ENCODE measurements around the gene TMEM150A. TPM values are rescaled to one million over a fixed set of nuclear protein-coding genes. Genes with fewer than 3 reads are reported as not detected.

The TMEM150A gene
- total and polyA plus RNA-seq, 12 donors, result 7.6 to 21.1 (median 10.1) TPM

DNA sequence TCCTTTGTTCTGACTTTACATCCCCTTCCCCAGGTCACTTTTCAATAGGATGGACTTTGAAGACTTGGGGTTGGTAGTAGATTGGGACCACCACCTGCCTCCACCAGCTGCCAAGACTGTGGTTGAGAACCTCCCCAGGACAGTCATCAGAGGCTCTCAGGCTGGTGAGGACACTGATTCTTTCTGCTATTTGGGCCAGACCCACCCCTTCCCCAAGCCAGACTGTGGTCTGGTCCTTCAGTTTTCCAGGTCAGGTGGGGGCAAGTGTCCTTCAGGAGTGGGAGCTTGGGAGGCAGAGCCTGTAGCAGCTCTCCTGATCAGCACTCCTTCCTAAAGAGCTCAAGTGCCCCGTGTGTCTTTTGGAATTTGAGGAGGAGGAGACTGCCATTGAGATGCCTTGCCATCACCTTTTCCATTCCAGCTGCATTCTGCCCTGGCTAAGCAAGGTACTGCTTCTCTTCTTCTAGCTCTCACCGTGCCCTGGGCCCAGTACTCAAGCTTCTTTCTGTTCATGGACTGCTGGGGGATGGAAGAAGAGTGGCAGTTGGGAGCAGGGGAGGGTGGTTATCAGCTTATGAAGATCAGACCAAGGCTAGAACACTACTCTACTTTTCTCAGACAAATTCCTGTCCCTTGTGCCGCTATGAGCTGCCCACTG, 5.9 kb downstream of the TMEM150A start:
- H3K4me1 ChIP-seq, result peaks cover 2 to 52% (median 37%) of the 10 kb centered on the region in 9 donors
- intact Hi-C loops (cut with DNase I), result loop anchor here in 2 of 10 donors (5.0 kb wide), 1 partner anchor 34 kb away; the partner anchor contains the start of gene GGCX (in 2 of the 2)
- TF ChIP-seq, protein P1, sequence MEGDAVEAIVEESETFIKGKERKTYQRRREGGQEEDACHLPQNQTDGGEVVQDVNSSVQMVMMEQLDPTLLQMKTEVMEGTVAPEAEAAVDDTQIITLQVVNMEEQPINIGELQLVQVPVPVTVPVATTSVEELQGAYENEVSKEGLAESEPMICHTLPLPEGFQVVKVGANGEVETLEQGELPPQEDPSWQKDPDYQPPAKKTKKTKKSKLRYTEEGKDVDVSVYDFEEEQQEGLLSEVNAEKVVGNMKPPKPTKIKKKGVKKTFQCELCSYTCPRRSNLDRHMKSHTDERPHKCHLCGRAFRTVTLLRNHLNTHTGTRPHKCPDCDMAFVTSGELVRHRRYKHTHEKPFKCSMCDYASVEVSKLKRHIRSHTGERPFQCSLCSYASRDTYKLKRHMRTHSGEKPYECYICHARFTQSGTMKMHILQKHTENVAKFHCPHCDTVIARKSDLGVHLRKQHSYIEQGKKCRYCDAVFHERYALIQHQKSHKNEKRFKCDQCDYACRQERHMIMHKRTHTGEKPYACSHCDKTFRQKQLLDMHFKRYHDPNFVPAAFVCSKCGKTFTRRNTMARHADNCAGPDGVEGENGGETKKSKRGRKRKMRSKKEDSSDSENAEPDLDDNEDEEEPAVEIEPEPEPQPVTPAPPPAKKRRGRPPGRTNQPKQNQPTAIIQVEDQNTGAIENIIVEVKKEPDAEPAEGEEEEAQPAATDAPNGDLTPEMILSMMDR (IDR thresholded peaks at IDR 0.05), result no peak
- no peak for ATAC-seq
- peak overlapping the region in 7 of 10 donors; percentile 84 to 95 (median 92) for H3K27ac ChIP-seq
- peaks cover 0 to 61% (median 11%) of the 10 kb centered on the region in 9 donors for H3K36me3 ChIP-seq
- peak overlapping the region; percentile 39 to 91 (median 74) for H3K4me3 ChIP-seq
- 47 to 48% methylated on average over 3 of the region's 3 CpGs for WGBS, 2 donors
- H3K27me3 ChIP-seq, result no peaks in the 10 kb centered on the region
- no peaks in the 10 kb centered on the region for H3K9me3 ChIP-seq
- no peak for DNase-seq

DNA sequence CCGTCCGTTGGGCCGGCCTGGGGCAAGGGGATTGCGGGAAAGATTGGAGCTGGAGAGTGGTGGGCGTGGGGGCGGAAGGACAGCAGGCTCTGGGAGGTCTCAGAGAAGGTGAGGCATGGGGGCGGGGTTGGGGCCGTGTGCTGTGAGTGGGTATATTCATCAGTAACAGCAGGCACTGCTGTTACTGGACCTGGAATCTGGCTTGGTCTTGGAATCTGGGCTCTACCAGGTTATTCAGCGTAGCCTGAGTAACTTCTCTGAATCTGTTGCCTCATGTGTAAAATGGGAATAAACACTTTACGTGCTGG, 6.5 kb downstream of the TMEM150A start:
- DNase-seq, result no peak
- WGBS, 2 donors, result 2 to 3% methylated on average over 10 of the region's 10 CpGs
- peaks cover 2 to 52% (median 38%) of the 10 kb centered on the region in 9 donors for H3K4me1 ChIP-seq

DNA sequence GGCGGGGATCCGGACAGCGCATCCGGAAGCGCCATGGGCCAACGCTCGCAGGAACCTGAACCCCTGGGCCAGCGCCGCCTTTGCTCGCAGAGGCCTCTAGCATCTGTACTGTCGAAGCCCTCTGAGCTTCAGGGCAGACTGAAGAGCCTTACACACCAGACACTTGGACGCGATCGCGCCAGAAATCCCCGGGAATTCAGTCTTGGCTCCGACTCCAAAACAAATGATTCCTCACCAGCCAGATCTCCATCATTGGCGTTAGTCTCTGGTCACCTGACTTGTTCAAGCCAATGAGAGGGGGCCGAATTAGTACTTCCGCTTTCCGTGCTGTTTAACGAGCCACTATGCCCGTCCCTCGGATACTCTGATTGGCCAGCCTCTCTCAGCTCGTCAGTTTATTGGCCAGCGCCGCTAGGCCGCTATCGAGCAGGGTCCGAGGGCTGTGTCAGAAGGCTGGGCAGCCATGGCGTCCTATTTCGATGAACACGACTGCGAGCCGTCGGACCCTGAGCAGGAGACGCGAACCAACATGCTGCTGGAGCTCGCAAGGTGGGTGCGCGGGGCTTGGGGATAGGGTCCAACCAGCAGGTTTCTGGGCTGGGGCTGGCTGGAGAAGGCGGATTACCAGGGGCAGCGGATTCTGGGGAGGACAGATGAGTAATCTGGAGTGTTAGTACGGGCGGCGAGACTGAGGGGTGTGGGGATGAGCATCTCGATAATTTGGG, 7.0 kb downstream of the TMEM150A start, which contains the start of gene RNF181:
Gene RNF181 (plus strand): TSS at position 445 of the 725 bp plus-strand sequence. CDS start 19 bp downstream, at position 464.
- Histone ChIP-seq H3K27ac (peak within 1 kb of the TSS; percentile 76 to 95 (median 91)), H3K36me3 (peaks cover 0 to 58% (median 7%) of the 10 kb centered on the region in 9 donors), H3K27me3 (no peaks in the 10 kb centered on the region), H3K4me3 (peak within 1 kb of the TSS; percentile 50 to 91 (median 74)), H3K9me3 (no peaks in the 10 kb centered on the region), H3K4me1 (peaks cover 5 to 54% (median 43%) of the 10 kb centered on the region in 9 donors)
- WGBS, 2 donors, result 0 to 1% methylated on average over 47 of the region's 47 CpGs
- peak; percentile 89 to 98 for DNase-seq
- peak; percentile 92 to 97 (median 97) for ATAC-seq
- intact Hi-C loops (cut with DNase I), result loop anchor here in 2 of 10 donors (5.0 kb wide), 1 partner anchor 33 kb away; the partner anchor contains the start of gene GGCX (in 2 of the 2)
- TF ChIP-seq, protein P1 (IDR thresholded peaks at IDR 0.05), result no peak

More for the DNA sequence above, 6.5 kb downstream of the TMEM150A start:
- ATAC-seq, result peak in 2 of 8 donors; percentile 4 to 8
- H3K27me3 ChIP-seq, result no peaks in the 10 kb centered on the region
- H3K9me3 ChIP-seq, result no peaks in the 10 kb centered on the region
- peak overlapping the region in 9 of 10 donors; percentile 84 to 95 (median 92) for H3K27ac ChIP-seq
- peaks cover 0 to 63% (median 9%) of the 10 kb centered on the region in 9 donors for H3K36me3 ChIP-seq
- TF ChIP-seq, protein P1 (IDR thresholded peaks at IDR 0.05), result no peak
- intact Hi-C loops (cut with DNase I), result loop anchor here in 2 of 10 donors (5.0 kb wide), 1 partner anchor 34 kb away; the partner anchor contains the start of gene GGCX (in 2 of the 2)
- peak overlapping the region; percentile 39 to 91 (median 74) for H3K4me3 ChIP-seq

DNA sequence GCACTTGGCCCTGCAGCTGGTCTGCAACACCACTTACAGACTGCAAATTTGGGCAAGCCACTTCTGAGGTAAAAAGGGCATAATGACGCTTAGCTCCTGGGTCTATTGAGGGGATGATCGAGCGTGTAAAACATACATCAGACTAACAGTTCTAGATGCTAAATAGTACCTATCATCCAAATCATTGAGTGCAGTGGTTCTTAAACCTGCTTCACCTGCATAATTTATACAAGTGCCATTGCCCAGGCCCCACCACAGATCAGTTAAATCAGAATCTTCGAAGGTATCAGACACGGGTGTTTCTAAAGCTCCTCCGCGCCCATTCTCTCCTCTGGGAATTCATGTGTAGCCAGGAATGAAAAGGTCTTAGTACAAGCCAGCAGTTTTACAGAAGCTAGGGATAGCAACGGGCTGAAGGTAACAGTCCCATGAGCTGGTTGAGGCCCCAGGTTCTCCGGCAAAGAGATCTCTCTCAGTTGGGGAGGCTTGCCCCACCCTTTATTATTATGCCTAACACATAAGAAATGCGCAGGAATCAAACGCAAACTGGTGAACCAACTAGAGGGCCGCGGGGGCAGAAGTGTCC, 7.7 kb downstream of the TMEM150A start:
- peak in 1 of 8 donors; percentile 1 for ATAC-seq
- H3K4me1 ChIP-seq, result peaks cover 8 to 61% (median 50%) of the 10 kb centered on the region in 9 donors
- TF ChIP-seq, protein P1 (IDR thresholded peaks at IDR 0.05), result no peak

More for the DNA sequence above, 7.7 kb downstream of the TMEM150A start:
- Histone ChIP-seq H3K4me3 (peak overlapping the region; percentile 50 to 91 (median 74)), H3K9me3 (no peaks in the 10 kb centered on the region), H3K27ac (peak overlapping the region; percentile 76 to 95 (median 91)), H3K36me3 (peaks cover 0 to 53% (median 7%) of the 10 kb centered on the region in 9 donors), H3K27me3 (no peaks in the 10 kb centered on the region)
- 12 to 18% methylated on average over 13 of the region's 13 CpGs for WGBS, 2 donors
- DNase-seq, result no peak
- intact Hi-C loops (cut with DNase I), result loop anchor here in 2 of 10 donors (5.0 kb wide), 1 partner anchor 33 kb away; the partner anchor contains the start of gene GGCX (in 2 of the 2)

Data from heart right ventricle (tissue), 16 donors.